ENCODE measurements around the gene ARHGAP31. TPM values are rescaled to one million over a fixed set of nuclear protein-coding genes. Genes with fewer than 3 reads are reported as not detected.
A peak's percentile ranks its signal among the peaks of the same experiment; 100 is the strongest.

Gene ARHGAP31
- total RNA-seq, 1 donor from 2014 or later, result 6.3 TPM

- Mint-ChIP-seq H3K36me3 (ENCODE audit: low read depth) (no peaks in the 10 kb centered on the region), H3K9me3 (no peaks in the 10 kb centered on the region), H3K27ac (ENCODE audit: unreplicated experiment) (no peak overlapping the region), H3K4me1 (peaks cover 20% of the 10 kb centered on the region), H3K4me3 (no peak overlapping the region), H3K27me3 (ENCODE audit: low read depth) (no peaks in the 10 kb centered on the region)
- no peak for TF ChIP-seq CTCF (conservative IDR thresholded peaks at IDR 0.05)
- DNase-seq (ENCODE audit: low read depth, low spot score), result no peak
Measured at GRCh38 chr3:119359476-119360326, 65.5 kb downstream of the ARHGAP31 start.

GRCh38 chr3:119360736-119361462 is 66.7 kb downstream of the ARHGAP31 start:
- no peaks in the 10 kb centered on the region for H3K27me3 Mint-ChIP-seq (ENCODE audit: low read depth)
- no peaks in the 10 kb centered on the region for H3K9me3 Mint-ChIP-seq
- peaks cover 27% of the 10 kb centered on the region for H3K4me1 Mint-ChIP-seq
- H3K36me3 Mint-ChIP-seq (ENCODE audit: low read depth), result no peaks in the 10 kb centered on the region
- H3K27ac Mint-ChIP-seq (ENCODE audit: unreplicated experiment), result peak overlapping the region; percentile 7
- no peak for DNase-seq (ENCODE audit: low read depth, low spot score)
- no peak overlapping the region for H3K4me3 Mint-ChIP-seq
- no peak for TF ChIP-seq CTCF (conservative IDR thresholded peaks at IDR 0.05)

- H3K27ac Mint-ChIP-seq (ENCODE audit: unreplicated experiment), result no peak overlapping the region
- H3K27me3 Mint-ChIP-seq (ENCODE audit: low read depth), result no peaks in the 10 kb centered on the region
- H3K4me1 Mint-ChIP-seq, result peaks cover 25% of the 10 kb centered on the region
- no peaks in the 10 kb centered on the region for H3K9me3 Mint-ChIP-seq
- no peak overlapping the region for H3K4me3 Mint-ChIP-seq
- H3K36me3 Mint-ChIP-seq (ENCODE audit: low read depth), result no peaks in the 10 kb centered on the region
- TF ChIP-seq CTCF (conservative IDR thresholded peaks at IDR 0.05), result no peak
- DNase-seq (ENCODE audit: low read depth, low spot score), result no peak
Measured at GRCh38 chr3:119362010-119362409, 67.8 kb downstream of the ARHGAP31 start.

GRCh38 chr3:119362940-119363725 is 69.0 kb downstream of the ARHGAP31 start:
- Mint-ChIP-seq H3K4me3 (no peak overlapping the region), H3K27ac (ENCODE audit: unreplicated experiment) (no peak overlapping the region), H3K9me3 (no peaks in the 10 kb centered on the region), H3K36me3 (ENCODE audit: low read depth) (no peaks in the 10 kb centered on the region), H3K4me1 (peaks cover 22% of the 10 kb centered on the region), H3K27me3 (ENCODE audit: low read depth) (no peaks in the 10 kb centered on the region)
- TF ChIP-seq CTCF (conservative IDR thresholded peaks at IDR 0.05), result no peak
- DNase-seq (ENCODE audit: low read depth, low spot score), result no peak

- Mint-ChIP-seq H3K27ac (ENCODE audit: unreplicated experiment) (no peak overlapping the region), H3K4me1 (peaks cover 19% of the 10 kb centered on the region), H3K36me3 (ENCODE audit: low read depth) (no peaks in the 10 kb centered on the region), H3K9me3 (no peaks in the 10 kb centered on the region), H3K4me3 (no peak overlapping the region), H3K27me3 (ENCODE audit: low read depth) (no peaks in the 10 kb centered on the region)
- no peak for DNase-seq (ENCODE audit: low read depth, low spot score)
- TF ChIP-seq CTCF (conservative IDR thresholded peaks at IDR 0.05), result no peak
Measured at GRCh38 chr3:119364401-119364800, 70.2 kb downstream of the ARHGAP31 start.
